ENCODE data around the gene SNX10.

DNA sequence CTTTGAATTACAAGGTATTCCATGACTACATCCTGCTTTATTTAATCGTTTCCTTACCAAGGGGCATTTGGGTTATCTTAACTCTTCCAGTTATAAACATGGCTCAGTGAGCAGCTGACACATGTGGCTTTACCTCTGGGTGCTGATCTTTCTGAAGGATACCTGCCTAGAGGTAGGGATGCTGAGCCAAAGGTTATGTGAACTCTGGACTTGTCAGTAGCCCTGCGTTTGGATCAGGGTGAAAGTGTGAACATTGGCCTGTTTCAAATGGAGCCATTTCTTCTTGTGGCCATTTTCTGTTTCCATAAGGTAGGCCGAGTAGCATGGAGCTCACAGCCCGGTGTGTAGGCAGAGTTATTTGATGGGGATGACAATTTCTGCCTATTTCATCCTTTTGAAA is 29.2 kb downstream of the SNX10 start:
- TF ChIP-seq CTCF (IDR thresholded peaks at IDR 0.05) = no peak
- TF ChIP-seq POLR2AphosphoS5 (IDR thresholded peaks at IDR 0.05) = no peak
- TF ChIP-seq EP300 (IDR thresholded peaks at IDR 0.05) = no peak
- TF ChIP-seq POLR2A (IDR thresholded peaks at IDR 0.05) = no peak
